ENCODE measurements around the gene STRAP.

Gene STRAP

GRCh38 chr12:15855646-15856045 lies 26.5 kb upstream of the STRAP start:
- no peak for TF ChIP-seq CTCF (IDR thresholded peaks at IDR 0.05; ENCODE audit: insufficient read depth, missing control alignments)
- FAIRE-seq (no peak), DNase-seq (ENCODE audit: insufficient read length, low spot score) (no peak)

GRCh38 chr12:15856097-15856982 lies 25.8 kb upstream of the STRAP start:
- FAIRE-seq: no peak
- DNase-seq (ENCODE audit: insufficient read length, low spot score): no peak
- TF ChIP-seq CTCF (IDR thresholded peaks at IDR 0.05; ENCODE audit: insufficient read depth, missing control alignments): peak; percentile 89

- no peak for DNase-seq (ENCODE audit: insufficient read length, low spot score)
- TF ChIP-seq CTCF (IDR thresholded peaks at IDR 0.05; ENCODE audit: insufficient read depth, missing control alignments): peak; percentile 32
- FAIRE-seq: no peak
Observed at GRCh38 chr12:15858353-15858752, 23.8 kb upstream of the STRAP start.

- DNase-seq (ENCODE audit: insufficient read length, low spot score) (no peak), FAIRE-seq (no peak)
- TF ChIP-seq CTCF (IDR thresholded peaks at IDR 0.05; ENCODE audit: insufficient read depth, missing control alignments): no peak
Observed at GRCh38 chr12:15859116-15859515, 23.1 kb upstream of the STRAP start.

GRCh38 chr12:15861404-15861803 lies 20.8 kb upstream of the STRAP start:
- DNase-seq (ENCODE audit: insufficient read length, low spot score): no peak
- no peak for FAIRE-seq
- TF ChIP-seq CTCF (IDR thresholded peaks at IDR 0.05; ENCODE audit: insufficient read depth, missing control alignments): no peak

- FAIRE-seq (no peak), DNase-seq (ENCODE audit: insufficient read length, low spot score) (no peak)
- no peak for TF ChIP-seq CTCF (IDR thresholded peaks at IDR 0.05; ENCODE audit: insufficient read depth, missing control alignments)
Observed at GRCh38 chr12:15862840-15863239, 19.3 kb upstream of the STRAP start.

GRCh38 chr12:15863372-15863771 lies 18.8 kb upstream of the STRAP start:
- FAIRE-seq: no peak
- no peak for TF ChIP-seq CTCF (IDR thresholded peaks at IDR 0.05; ENCODE audit: insufficient read depth, missing control alignments)
- no peak for DNase-seq (ENCODE audit: insufficient read length, low spot score)
